ENCODE measurements around the gene C13orf42. TPM values are rescaled to one million over a fixed set of nuclear protein-coding genes. Genes with fewer than 3 reads are reported as not detected.

C13orf42 gene
- polyA plus RNA-seq, 1 experiment, result not detected

DNA sequence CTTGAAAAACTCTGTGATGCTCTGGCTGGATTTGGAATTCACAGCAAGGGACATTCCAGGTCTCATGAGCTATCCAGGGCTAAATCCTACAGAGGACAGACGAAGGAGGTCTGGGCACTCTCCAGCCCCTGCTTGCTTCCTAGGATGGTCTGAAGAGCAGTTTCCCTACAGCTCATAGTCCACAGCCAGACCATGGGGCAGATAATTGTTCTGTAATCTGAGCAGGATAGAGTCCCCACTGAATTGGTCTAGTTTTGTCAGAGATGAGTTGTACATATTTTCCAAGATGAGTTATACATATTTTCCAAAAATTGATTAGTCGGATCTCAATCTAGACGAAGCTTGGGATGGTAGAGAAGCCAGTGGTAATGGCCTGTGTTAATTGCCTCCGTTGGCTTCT is 75.6 kb downstream of the C13orf42 start:
- ChIA-PET CTCF (interaction anchor here (1.8 kb wide), 1 partner anchor 36 kb away, joined by 4 read pairs; no protein-coding TSS in a partner anchor), POLR2A (no interaction called here)
- no peak for DNase-seq (ENCODE audit: low read depth)
- peaks cover 4% of the 10 kb centered on the region for H3K27me3 ChIP-seq (ENCODE audit: control insufficient read depth, insufficient read depth, low read length)
- no peak overlapping the region for H3K4me3 ChIP-seq (ENCODE audit: low read depth, low read length)
- H3K36me3 ChIP-seq (ENCODE audit: control insufficient read depth, insufficient read depth, low read length), result no peaks in the 10 kb centered on the region
- TF ChIP-seq, protein P1, sequence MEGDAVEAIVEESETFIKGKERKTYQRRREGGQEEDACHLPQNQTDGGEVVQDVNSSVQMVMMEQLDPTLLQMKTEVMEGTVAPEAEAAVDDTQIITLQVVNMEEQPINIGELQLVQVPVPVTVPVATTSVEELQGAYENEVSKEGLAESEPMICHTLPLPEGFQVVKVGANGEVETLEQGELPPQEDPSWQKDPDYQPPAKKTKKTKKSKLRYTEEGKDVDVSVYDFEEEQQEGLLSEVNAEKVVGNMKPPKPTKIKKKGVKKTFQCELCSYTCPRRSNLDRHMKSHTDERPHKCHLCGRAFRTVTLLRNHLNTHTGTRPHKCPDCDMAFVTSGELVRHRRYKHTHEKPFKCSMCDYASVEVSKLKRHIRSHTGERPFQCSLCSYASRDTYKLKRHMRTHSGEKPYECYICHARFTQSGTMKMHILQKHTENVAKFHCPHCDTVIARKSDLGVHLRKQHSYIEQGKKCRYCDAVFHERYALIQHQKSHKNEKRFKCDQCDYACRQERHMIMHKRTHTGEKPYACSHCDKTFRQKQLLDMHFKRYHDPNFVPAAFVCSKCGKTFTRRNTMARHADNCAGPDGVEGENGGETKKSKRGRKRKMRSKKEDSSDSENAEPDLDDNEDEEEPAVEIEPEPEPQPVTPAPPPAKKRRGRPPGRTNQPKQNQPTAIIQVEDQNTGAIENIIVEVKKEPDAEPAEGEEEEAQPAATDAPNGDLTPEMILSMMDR (IDR thresholded peaks at IDR 0.05; ENCODE audit: insufficient read depth, low read depth, low read length), result no peak

DNA sequence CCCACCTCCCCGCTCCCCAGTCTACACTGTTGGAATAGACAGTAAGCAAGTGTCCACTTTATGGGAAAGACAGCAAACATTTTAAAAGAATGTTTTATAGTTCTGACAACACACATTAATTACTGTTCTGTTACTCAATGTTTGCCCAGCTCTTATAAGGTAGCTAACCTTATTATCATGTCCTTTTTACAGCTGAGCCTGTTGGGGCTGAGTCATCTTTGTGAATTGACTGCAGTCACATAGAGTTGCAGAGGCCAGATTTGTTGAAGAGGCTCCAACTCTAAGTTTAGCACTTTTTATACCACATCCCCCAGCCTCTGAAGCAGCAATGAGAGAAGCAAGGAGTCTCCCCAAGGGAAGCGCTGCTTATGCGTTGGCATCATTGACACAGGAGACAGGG is 76.2 kb downstream of the C13orf42 start:
- peaks cover 4% of the 10 kb centered on the region for H3K27me3 ChIP-seq (ENCODE audit: control insufficient read depth, insufficient read depth, low read length)
- ChIA-PET POLR2A (no interaction called here), CTCF (interaction anchor here (1.8 kb wide), 1 partner anchor 36 kb away, joined by 4 read pairs; no protein-coding TSS in a partner anchor)
- H3K4me3 ChIP-seq (ENCODE audit: low read depth, low read length), result no peak overlapping the region
- H3K36me3 ChIP-seq (ENCODE audit: control insufficient read depth, insufficient read depth, low read length), result no peaks in the 10 kb centered on the region
- DNase-seq (ENCODE audit: low read depth), result no peak
- TF ChIP-seq, protein P1 (IDR thresholded peaks at IDR 0.05; ENCODE audit: insufficient read depth, low read depth, low read length), result no peak

DNA sequence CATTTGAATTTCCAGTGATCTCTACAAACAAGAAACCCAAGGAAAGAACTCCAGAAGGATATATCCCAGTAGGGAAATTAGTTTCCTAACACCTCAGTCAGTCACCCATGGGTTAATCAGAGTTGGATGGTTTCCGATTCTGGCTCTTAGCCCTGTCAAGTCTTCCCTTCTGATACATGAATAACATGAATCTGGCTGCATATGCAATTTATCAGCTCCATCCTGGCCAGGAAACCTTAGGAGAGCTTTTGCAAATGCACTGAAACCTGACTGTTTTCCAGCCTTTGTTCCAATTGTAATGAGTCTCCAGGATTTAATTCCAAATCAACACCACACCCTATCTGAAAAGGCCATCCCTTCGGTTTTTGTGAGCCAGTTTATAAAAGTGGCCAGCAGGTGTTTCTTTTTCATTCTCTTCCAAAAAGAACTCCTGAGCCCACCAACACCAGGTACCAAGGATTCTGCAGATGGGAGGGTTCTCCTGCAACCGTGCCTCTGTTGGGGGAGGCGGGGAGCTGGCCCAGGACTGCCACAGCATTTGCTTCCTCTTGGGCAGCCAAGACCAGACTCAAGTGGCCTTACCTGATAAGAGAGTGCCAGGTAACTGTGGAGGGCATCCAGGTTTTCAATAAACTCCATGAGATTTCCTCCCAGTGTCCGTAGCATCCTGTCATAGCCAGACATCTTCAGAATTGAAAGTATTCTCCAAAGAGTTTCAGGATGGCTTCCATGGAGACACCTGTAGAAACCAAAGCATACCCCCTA is 77.5 kb downstream of the C13orf42 start:
- CTCF ChIA-PET, result no interaction called here

DNA sequence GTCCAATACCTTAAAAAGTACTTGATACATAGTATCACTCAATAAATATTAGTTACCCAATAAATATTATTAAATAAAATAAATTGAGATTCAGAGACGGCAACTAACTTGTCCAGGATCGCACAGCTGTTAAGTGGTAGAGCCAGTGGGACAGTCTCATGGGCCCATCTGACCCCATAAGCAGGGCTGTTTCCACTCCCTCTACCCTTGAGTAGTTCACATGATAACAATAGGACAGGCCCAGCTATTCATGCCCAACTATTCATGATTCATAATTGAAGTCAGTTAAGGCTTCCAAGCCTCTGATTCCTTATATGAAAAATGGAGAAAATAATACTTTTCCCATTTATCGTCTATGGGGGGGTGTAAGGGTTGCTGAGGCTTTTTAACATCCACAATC is 78.2 kb downstream of the C13orf42 start:
- DNase-seq (ENCODE audit: low read depth), result no peak
- POLR2A ChIA-PET, result no interaction called here
- H3K36me3 ChIP-seq (ENCODE audit: control insufficient read depth, insufficient read depth, low read length), result no peaks in the 10 kb centered on the region
- TF ChIP-seq, protein P1 (IDR thresholded peaks at IDR 0.05; ENCODE audit: insufficient read depth, low read depth, low read length), result no peak
- peaks cover 2% of the 10 kb centered on the region; the same call in 1 of the 2 replicates for H3K27me3 ChIP-seq (ENCODE audit: control insufficient read depth, insufficient read depth, low read length)
- CTCF ChIA-PET, result interaction anchor here (0.7 kb wide), 1 partner anchor 27 kb away, joined by 3 read pairs; no protein-coding TSS in a partner anchor
- no peak overlapping the region for H3K4me3 ChIP-seq (ENCODE audit: low read depth, low read length)

More for the DNA sequence above, 77.5 kb downstream of the C13orf42 start:
- no peak overlapping the region for H3K4me3 ChIP-seq (ENCODE audit: low read depth, low read length)
- TF ChIP-seq, protein P1 (IDR thresholded peaks at IDR 0.05; ENCODE audit: insufficient read depth, low read depth, low read length), result no peak
- H3K27me3 ChIP-seq (ENCODE audit: control insufficient read depth, insufficient read depth, low read length), result peaks cover 2% of the 10 kb centered on the region; the same call in 1 of the 2 replicates
- DNase-seq (ENCODE audit: low read depth), result no peak
- POLR2A ChIA-PET, result no interaction called here
- no peaks in the 10 kb centered on the region for H3K36me3 ChIP-seq (ENCODE audit: control insufficient read depth, insufficient read depth, low read length)

Other genes with a start within 250 kb of the C13orf42 start
- gene RNASEH2B, start 201.5 kb downstream of the C13orf42 start, polyA plus RNA-seq (2011; rRNA removed), result 11.3 and 28.4 TPM in 2 replicates
- gene FAM124A, start 111.1 kb upstream of the C13orf42 start, polyA plus RNA-seq (2011; rRNA removed), result 0.02 and 0.06 TPM in 2 replicates
- not detected in 2 replicates for gene SERPINE3, start 228.4 kb upstream of the C13orf42 start, polyA plus RNA-seq (2011; rRNA removed)